Activated effector memory CD4-positive, alpha-beta T cell treated with Interleukin-2 at 50 U/mL for 16 hours (primary cell): ENCODE data around the gene ZSCAN23.
"Not testable (repeated sequence)": the region's sequence is repeated elsewhere in the genome, so short reads cannot be mapped to it uniquely, and the experiment has no call there.

Experiments
- DNase-seq: peaks from one replicate; pipeline ENCODE4 v3.0.0-alpha.2; 2020

ZSCAN23 gene

GRCh38 chr6:28443112-28443773 lies at the start of gene ZSCAN23:
Gene ZSCAN23 (minus strand): TSS chr6:28443491. CDS start chr6:28436266, 7,225 bp downstream.
- peak; percentile 76 for DNase-seq

GRCh38 chr6:28491984-28492317 lies 48.7 kb upstream of the ZSCAN23 start:
- no peak for DNase-seq

GRCh38 chr6:28490205-28490890 lies 47.1 kb upstream of the ZSCAN23 start:
- DNase-seq = no peak

- DNase-seq = no peak
Observed at GRCh38 chr6:28489366-28490204, 46.3 kb upstream of the ZSCAN23 start.

- DNase-seq = no peak
Observed at GRCh38 chr6:28488916-28489365, 45.6 kb upstream of the ZSCAN23 start.

- DNase-seq = no peak
Observed at GRCh38 chr6:28486988-28487742, 43.9 kb upstream of the ZSCAN23 start.

DNA sequence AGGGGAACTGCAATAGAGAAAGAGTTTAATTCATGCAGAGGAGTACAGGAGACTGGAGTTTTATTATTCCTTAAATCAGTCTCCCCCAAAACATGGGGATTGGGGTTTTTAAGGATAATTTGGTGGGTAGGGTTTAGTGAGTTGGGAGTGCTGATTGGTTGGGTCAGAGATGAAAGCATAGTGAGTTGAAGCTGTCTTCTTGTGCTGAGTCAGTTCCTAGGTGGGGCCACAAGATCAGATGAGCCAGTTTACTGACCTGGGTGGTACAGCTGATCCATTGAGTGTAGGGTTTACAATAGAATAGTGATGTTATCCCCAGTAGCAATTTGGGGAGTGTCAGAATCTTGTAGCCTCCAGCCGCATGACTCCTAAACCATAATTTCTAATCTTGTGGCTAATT lies 43.2 kb upstream of the ZSCAN23 start:
- DNase-seq = no peak

DNA sequence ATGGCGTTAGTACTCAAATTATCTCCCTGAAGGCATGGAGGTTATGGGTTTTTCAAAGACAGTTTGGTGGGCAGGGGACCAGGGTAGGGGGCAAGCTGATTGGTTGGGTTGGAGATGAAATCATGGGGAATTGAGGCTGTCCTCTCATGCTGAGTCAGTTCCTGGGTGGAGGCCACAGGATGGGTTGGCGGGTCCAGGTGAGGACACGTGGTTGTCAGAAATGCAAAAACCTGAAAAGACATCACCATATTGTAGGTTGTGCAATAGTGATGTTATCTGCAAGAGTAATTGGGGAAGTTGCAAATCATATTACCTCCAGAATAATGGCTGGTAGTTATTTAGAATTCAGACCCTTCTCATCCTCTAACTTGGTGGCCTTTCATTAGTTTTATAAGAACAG lies 42.2 kb upstream of the ZSCAN23 start:
- DNase-seq = no peak

DNA sequence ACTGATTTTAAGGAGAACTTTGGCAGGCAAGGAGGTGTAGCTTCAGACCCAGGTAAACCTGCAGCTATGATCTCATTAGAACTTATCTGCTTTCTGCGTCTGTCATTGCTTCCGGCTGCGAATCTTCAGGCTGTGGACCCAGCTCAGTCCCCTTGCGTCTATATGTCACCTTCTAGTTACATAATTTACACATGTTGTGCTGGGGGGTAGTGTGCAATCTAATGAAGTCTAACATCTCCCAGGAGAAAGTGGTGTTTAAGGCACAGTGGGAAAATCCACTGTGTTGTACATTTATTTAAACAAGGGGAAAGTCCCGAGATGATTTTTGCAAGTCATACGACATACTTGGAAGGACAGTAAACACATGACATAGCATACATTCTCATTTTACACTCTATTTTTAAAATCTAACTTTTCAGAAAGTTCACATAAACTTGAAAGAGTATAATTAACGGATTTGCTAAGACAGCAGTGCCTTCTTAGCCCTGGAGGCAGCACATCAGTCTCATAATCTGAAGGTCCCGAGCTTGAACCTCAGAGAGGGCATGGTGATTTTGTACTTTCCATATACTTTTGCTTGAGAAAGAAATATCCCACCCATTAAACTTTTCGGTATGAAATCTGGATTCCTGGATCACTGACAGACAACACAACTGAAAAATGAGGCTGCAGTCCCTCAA lies 37.1 kb upstream of the ZSCAN23 start:
- no peak for DNase-seq

DNA sequence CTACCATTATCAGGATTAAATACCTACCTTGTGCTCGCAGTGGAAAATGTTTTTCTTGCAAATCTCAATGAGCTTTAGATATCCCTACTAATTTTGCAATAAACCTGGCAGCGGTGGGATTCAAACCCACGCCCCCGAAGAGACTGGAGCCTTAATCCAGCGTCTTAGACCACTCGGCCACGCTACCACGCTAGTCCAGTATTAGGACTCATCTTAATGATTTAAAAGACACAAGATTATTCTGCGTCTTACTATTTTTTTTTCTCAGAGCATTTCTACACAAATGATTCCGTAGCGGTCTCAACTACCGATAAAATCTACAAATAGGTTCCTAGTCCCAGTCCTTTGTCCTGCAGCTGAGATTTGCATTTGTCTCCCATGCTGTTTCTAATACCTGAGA lies 35.2 kb upstream of the ZSCAN23 start:
- no peak for DNase-seq

GRCh38 chr6:28474441-28475219 lies 31.3 kb upstream of the ZSCAN23 start:
- DNase-seq = no peak

DNA sequence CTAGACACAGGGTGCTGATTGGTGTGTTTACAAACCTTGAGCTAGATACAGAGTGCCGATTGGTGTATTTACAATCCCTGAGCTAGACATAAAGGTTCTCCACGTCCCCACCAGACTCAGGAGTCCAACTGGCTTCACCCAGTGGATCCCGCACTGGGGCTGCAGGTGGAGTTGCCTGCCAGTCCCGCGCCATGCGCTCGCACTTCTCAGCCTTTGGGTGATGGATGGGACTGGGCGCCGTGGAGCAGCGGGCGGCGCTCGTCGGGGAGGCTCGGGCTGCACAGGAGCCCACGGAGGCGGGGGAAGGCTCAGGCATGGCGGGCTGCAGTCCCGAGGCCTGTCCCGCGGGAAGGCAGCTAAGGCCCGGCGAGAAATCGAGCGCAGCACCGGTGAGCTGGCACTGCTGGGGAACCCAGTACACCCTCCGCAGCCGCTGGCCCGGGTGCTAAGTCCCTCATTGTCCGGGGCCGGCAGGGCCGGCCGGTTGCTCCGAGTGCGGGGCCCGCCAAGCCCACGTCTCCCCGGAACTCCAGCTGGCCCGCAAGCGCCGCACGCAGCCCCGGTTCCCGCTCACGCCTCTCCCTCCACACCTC lies 26.0 kb upstream of the ZSCAN23 start:
- DNase-seq = not testable (repeated sequence)

GRCh38 chr6:28468056-28468455 lies 24.8 kb upstream of the ZSCAN23 start:
- no peak for DNase-seq

GRCh38 chr6:28462401-28462800 lies 19.1 kb upstream of the ZSCAN23 start:
- DNase-seq = no peak

GRCh38 chr6:28458568-28458967 lies 15.3 kb upstream of the ZSCAN23 start:
- no peak for DNase-seq

DNA sequence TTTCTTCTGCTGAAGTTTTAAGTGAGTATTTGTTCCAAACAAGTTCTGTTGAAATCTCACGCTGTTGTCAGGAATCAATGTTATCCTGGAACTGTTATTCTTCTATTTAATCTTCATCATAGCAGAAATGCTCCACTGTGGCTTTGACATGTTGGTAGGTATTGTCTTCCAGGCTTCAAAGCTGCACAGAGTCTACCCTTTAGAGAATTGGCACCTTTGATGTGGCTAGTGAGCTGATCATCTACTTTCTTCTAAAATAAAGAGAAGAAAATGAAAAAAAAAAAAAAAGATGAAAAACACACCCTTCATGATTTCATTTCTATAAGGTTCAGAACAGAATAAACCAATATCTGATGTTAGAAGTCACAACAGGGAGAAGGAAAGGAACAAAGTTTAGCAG lies 5.8 kb upstream of the ZSCAN23 start:
- DNase-seq = no peak

DNA sequence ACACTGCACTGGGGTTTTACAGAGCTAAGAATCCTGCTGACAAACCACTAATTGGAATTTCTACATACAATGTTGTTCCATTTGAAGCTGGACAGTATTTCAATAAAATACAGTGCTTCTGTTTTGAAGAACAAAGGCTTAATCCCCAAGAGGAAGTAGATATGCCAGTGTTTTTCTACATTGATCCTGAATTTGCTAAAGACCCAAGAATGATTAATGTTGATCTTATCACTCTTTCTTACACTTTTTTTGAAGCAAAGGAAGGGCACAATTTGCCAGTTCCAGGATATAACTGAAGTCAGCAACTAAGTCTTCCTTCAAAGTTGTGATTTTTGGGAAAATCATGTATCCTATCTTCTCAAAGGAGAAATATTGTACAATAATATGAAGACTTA lies 4.2 kb upstream of the ZSCAN23 start:
- not testable (repeated sequence) for DNase-seq

DNA sequence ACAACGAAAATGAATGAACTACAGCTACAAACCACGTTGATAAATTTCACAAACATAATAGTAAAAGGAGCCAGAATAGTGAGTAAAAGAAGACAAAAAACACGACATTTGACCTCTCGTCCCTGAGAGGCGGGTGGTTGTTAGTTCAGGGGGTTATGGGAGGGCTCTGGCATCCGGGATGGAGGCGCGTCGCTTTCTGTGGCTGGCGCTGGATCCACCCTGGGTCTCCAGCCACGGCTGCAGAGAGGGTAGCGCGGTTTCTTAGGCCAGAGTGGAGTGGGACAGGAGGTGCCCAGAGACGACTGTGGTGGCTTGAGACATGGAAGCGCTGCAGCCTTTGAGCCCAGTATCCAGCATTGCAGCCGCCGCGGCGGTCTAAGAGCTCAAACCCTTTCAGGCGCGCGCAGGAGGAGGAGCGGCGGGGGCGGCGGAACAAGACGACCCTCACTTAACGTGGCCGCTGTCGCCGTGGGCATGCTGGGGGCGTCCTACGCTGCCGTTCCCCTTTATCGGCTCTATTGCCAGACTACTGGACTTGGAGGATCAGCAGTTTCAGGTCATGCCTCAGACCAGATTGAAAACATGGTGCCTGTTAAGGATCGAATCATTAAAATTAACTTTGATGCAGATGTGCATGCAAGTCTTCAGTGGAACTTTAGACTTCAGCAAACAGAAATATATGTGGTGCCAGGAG lies 3.7 kb upstream of the ZSCAN23 start:
- DNase-seq = no peak

DNA sequence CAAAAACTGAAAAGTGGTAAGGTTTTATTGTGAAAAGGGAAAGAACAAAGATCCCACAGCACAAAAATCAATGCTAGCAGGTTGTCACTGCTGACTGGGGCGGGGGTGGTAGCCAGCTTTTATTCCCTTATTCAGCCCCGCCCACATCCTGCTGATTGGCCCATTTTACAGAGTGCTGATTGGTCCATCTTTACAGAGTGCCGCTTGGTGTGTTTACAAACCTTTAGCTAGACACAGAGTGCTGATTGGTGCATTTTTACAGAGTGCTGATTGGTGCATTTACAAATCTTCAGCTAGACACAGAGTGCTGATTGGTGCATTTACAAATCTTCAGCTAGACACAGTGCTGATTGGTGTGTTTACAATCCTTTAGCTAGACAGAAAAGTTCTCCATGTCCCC lies 1.5 kb upstream of the ZSCAN23 start:
- DNase-seq = not testable (repeated sequence)

DNA sequence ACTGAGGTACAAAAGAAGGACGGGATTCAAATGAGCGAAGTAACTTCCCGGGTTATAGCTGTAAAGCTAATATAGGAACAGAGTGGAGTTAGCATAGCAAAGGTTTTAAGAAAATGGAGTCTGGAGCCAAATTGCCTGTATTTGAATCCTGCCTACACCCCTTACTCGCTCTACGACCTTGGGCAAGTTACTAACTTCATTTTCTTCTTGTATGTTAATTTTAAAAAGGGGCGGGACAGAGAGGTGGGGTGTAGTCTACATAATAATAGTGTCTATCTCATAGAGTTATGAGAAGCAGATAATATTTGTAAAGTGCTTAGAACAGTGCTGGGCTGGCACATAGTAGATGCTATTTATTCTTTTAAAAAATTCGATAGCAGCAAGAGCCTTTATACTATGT lies 705 bp downstream of the ZSCAN23 start:
- DNase-seq = no peak

DNA sequence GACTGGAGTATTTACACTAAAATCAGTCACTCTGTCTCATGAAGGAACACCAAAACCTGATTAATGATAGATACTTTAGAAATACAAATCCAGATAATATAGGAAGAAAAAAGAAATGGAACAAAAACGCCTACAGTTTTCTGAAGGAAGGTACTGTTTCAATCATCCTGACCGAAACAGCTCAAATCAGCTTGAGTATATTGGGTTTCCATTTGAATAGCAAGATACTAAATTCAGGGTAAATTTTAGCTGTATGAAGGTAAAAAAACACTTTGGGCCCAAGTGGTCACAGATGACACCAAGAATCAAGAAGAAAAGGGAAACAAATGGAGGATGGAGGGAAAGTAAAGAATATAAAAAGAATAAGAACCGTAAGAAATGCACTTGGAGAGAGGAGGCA lies 6.9 kb downstream of the ZSCAN23 start:
- DNase-seq = no peak
